ENCODE measurements around the gene CCDC92B. TPM values are rescaled to one million over a fixed set of nuclear protein-coding genes. Genes with fewer than 3 reads are reported as not detected.

CCDC92B gene
- total and polyA plus RNA-seq, 2 of the 4 experiments (the other 2 are of a cell fraction), result not detected

- Histone ChIP-seq H3K27ac (ENCODE audit: insufficient read depth, low read length) (no peak overlapping the region), H4K91ac (ENCODE audit: insufficient read depth, low read depth, low read length) (no peak overlapping the region), H3K4ac (ENCODE audit: low read depth, low read length) (no peak overlapping the region), H3K4me2 (ENCODE audit: low read depth, low read length) (no peak overlapping the region), H4K5ac (ENCODE audit: low read depth, low read length) (no peak overlapping the region), H3K79me1 (ENCODE audit: low read depth in 1 of 2, low read length in 2 of 2) (no peaks in the 10 kb centered on the region), H3K36me3 (ENCODE audit: control insufficient read depth, insufficient read depth, low read length) (no peaks in the 10 kb centered on the region), H3K27me3 (ENCODE audit: control insufficient read depth, insufficient read depth, low read length) (peaks cover 8% of the 10 kb centered on the region; the same call in 1 of the 2 replicates), H3K9ac (ENCODE audit: low read depth, low read length) (no peak overlapping the region), H3K14ac (replicated peaks; ENCODE audit: low read depth, low read length) (no peak overlapping the region), H2BK120ac (ENCODE audit: low read depth, low read length) (no peak overlapping the region), H2AK9ac (replicated peaks; ENCODE audit: low read depth, low read length, poor library complexity) (no peak overlapping the region), H4K20me1 (ENCODE audit: insufficient read depth, low read length) (no peaks in the 10 kb centered on the region), H3K4me3 (ENCODE audit: insufficient read depth, low read depth, low read length) (no peak overlapping the region), H4K8ac (ENCODE audit: low read depth in 2 of 2, low read length in 2 of 2) (no peak overlapping the region), H2AK5ac (ENCODE audit: low read depth, low read length) (no peak overlapping the region), H3K18ac (ENCODE audit: low read depth, low read length) (no peak overlapping the region), H3K4me1 (ENCODE audit: control insufficient read depth, insufficient read depth, low read length) (no peaks in the 10 kb centered on the region), H3K9me3 (ENCODE audit: control insufficient read depth, insufficient read depth, low read length) (no peaks in the 10 kb centered on the region), H2BK15ac (ENCODE audit: low read depth, low read length) (no peak overlapping the region), H3K56ac (ENCODE audit: extremely low read depth, insufficient read depth, low read length) (no peak overlapping the region), H3K9me1 (ENCODE audit: insufficient read depth, low read length) (no peaks in the 10 kb centered on the region), H2BK20ac (ENCODE audit: low read depth, low read length) (no peak overlapping the region), H2BK5ac (ENCODE audit: low read depth, low read length, poor library complexity, severe bottlenecking) (no peak overlapping the region), H3K23ac (ENCODE audit: low read depth, low read length) (no peak overlapping the region), H2AFZ (replicated peaks; ENCODE audit: low read length, poor library complexity) (no peak overlapping the region)
- intact Hi-C loops (cut with micrococcal nuclease) (no loop called here), dilution Hi-C loops (cut with HindIII; ENCODE audit: low sequenced_read_pairs, unreplicated experiment) (no loop called here), in situ Hi-C loops (cut with MboI; ENCODE audit: low sequenced_read_pairs) (no loop called here)
- no CpG with 5 or more reads among the region's 5 CpGs for WGBS, 2 experiments (ENCODE audit: extremely low coverage in 2 of 2, insufficient read length in 1 of 2)
- BruUV-seq (replicated peaks), result no TSS peak
- no peak for DNase-seq
- no peak for ATAC-seq (ENCODE audit: low read depth)
- TF ChIP-seq RCOR1 (IDR thresholded peaks at IDR 0.05; ENCODE audit: insufficient replicate concordance, low read length), result no peak
- TF ChIP-seq CHD1 (IDR thresholded peaks at IDR 0.05; ENCODE audit: low read depth, low read length), result no peak
- TF ChIP-seq USF2 (IDR thresholded peaks at IDR 0.05; ENCODE audit: low read depth, low read length), result no peak
- POLR2A ChIA-PET (ENCODE audit: unreplicated experiment), result no interaction called here
- CTCF ChIA-PET, result no interaction called here
Measured at GRCh38 chr17:2735896-2736295, 13.6 kb downstream of the CCDC92B start.

Data from IMR-90 (cell line).